ENCODE results near the gene PDIK1L. TPM values are rescaled to one million over a fixed set of nuclear protein-coding genes. Genes with fewer than 3 reads are reported as not detected.

PDIK1L gene
- total RNA-seq, 1 donor from 2014 or later = 6.8 TPM

DNA sequence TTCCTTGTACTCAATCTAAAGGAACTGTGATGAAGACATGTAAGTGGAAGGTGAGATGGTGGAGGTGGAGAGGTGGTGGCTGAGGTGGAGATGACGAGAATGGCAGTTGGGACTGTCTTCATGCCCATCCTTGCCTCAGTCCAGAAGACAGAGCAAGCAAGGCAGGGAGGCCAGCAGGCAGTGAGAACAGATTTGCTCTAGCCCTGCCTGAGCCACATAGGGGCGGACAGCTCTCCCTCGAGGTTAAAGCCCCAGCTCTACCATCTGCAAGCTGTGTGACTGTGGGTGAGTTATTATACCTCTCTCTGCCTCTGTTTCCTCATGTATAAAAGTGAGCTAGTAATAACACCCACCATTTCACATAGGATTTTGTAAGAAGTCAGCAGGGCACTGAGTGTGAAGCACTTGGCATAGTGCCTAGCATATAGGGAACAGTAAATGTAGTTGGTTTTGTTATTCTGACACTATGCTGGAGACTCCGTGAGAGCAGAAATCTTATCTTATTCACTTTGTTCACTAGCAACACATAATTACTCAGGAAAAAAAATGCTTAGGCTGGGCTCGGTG lies 42.4 kb downstream of the PDIK1L start:
- no peak for DNase-seq (ENCODE audit: low spot score)
- Mint-ChIP-seq H3K36me3 (ENCODE audit: low read depth, unreplicated experiment) (no peaks in the 10 kb centered on the region), H3K27me3 (ENCODE audit: unreplicated experiment) (peaks cover 18% of the 10 kb centered on the region), H3K4me3 (ENCODE audit: unreplicated experiment) (no peak overlapping the region), H3K9me3 (ENCODE audit: unreplicated experiment) (no peaks in the 10 kb centered on the region), H3K27ac (ENCODE audit: unreplicated experiment) (no peak overlapping the region), H3K4me1 (ENCODE audit: unreplicated experiment) (peaks cover 36% of the 10 kb centered on the region)
- TF ChIP-seq, protein P1, sequence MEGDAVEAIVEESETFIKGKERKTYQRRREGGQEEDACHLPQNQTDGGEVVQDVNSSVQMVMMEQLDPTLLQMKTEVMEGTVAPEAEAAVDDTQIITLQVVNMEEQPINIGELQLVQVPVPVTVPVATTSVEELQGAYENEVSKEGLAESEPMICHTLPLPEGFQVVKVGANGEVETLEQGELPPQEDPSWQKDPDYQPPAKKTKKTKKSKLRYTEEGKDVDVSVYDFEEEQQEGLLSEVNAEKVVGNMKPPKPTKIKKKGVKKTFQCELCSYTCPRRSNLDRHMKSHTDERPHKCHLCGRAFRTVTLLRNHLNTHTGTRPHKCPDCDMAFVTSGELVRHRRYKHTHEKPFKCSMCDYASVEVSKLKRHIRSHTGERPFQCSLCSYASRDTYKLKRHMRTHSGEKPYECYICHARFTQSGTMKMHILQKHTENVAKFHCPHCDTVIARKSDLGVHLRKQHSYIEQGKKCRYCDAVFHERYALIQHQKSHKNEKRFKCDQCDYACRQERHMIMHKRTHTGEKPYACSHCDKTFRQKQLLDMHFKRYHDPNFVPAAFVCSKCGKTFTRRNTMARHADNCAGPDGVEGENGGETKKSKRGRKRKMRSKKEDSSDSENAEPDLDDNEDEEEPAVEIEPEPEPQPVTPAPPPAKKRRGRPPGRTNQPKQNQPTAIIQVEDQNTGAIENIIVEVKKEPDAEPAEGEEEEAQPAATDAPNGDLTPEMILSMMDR (IDR thresholded peaks at IDR 0.05; ENCODE audit: unreplicated experiment) = no peak

DNA sequence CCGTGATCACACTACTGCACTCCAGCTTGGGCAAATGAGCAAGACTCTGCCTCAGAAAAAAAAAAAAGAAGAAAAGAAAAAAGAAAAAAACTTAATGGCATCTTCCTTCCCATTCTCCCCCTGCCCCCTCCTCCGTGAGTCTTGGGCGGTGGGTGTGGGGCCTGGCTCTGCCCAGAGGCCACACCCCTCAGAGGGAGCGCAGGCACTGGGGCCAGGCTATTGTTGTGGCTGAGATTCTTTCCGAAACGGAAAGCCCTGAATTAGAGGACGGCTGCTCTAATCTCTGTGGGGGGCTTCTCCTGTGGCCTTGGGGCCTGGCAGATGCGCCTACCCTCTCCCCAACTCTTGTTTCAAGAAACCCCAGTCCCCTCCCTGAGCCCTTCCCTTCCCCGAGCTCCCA lies 43.1 kb downstream of the PDIK1L start:
- Mint-ChIP-seq H3K4me3 (ENCODE audit: unreplicated experiment) (peak overlapping the region; percentile 79), H3K9me3 (ENCODE audit: unreplicated experiment) (no peaks in the 10 kb centered on the region), H3K4me1 (ENCODE audit: unreplicated experiment) (peaks cover 43% of the 10 kb centered on the region), H3K27me3 (ENCODE audit: unreplicated experiment) (peaks cover 18% of the 10 kb centered on the region), H3K27ac (ENCODE audit: unreplicated experiment) (peak overlapping the region; percentile 70), H3K36me3 (ENCODE audit: low read depth, unreplicated experiment) (no peaks in the 10 kb centered on the region)
- DNase-seq (ENCODE audit: low spot score) = no peak
- TF ChIP-seq, protein P1 (IDR thresholded peaks at IDR 0.05; ENCODE audit: unreplicated experiment) = no peak

DNA sequence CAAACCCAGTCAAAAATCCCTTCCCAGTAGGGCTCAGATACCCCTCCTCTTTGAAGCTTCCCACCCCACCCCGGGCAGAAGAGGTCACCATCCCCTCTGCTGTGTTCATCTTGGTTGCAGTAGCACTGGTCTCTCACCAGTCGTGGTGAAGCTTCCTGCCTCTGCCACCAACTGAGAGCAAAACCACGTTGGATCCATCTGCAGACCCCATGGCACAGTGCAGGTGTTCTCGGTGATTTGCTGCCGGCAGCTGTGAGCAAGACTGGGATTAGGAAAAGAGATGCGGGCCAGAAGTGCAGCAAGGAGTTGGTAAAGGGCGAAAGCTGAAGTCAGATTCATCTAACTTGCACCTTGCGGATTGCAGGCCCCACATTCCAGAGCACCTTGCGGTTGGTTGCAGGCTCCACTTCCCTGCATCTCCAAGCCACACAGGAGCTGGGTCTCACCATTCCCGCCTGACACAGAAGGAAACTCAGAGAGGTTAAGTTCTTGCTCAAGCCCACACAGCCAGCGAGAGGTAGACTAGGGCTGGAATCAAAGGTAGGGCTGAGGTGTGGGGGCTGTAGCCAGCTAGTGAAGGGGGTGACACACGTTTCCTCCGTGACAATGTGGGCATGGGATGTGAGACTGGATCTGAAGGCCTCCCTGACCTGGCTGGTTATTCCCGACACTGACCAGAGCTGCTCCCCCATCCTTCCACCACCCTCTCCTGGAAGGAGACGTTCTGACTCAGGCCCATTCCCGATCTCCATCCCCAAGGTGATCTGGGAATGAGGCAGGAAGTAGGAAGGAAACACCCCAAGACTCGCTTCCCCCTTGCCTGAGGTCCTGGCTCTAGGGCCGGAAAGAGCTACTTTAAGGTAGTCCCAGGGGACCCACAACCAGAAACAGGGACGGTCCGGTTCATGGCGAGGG lies 44.0 kb downstream of the PDIK1L start:
- no peaks in the 10 kb centered on the region for H3K36me3 Mint-ChIP-seq (ENCODE audit: low read depth, unreplicated experiment)
- DNase-seq (ENCODE audit: low spot score) = no peak
- H3K27me3 Mint-ChIP-seq (ENCODE audit: unreplicated experiment) = peaks cover 18% of the 10 kb centered on the region
- no peaks in the 10 kb centered on the region for H3K9me3 Mint-ChIP-seq (ENCODE audit: unreplicated experiment)
- TF ChIP-seq, protein P1 (IDR thresholded peaks at IDR 0.05; ENCODE audit: unreplicated experiment) = no peak
- H3K4me3 Mint-ChIP-seq (ENCODE audit: unreplicated experiment) = peak overlapping the region; percentile 79
- H3K27ac Mint-ChIP-seq (ENCODE audit: unreplicated experiment) = peak overlapping the region; percentile 70
- H3K4me1 Mint-ChIP-seq (ENCODE audit: unreplicated experiment) = peaks cover 45% of the 10 kb centered on the region

DNA sequence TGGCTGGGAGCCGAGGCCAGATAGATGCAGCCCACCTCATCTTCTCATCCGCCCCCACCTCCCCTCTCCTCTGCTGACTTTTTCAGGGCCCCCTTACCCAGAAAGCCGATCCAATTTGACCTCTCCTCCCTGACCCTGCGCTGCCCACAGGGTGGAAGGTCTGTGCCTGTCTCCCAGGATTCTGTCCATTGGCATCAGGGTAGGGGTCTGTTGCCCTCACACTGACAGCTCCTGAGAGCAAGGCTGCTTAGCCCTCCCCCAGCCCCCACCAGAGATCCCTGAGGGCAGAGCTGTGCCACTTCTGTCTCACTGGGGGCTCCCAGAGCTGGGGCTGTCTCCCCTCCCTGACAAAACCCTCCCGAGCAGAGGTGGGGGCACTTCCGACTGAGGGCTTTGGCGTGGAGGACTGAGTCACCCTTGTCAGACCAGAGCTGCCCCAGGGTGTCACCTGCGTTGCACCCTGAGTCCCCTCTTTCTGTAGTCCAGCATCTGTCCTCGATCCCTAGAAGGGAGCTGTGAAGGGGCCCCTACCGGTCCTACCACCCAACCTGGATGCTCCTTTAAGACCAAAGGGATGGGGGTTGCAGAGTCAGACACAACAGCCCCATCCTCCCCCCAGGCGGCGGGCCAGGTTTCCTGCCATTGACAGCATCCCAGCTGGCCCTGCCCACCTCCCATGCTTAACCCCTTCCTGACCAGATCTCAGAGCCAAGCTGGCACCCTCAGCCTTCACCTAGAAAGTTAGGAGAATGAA lies 44.8 kb downstream of the PDIK1L start:
- no peak overlapping the region for H3K27ac Mint-ChIP-seq (ENCODE audit: unreplicated experiment)
- peaks cover 50% of the 10 kb centered on the region for H3K4me1 Mint-ChIP-seq (ENCODE audit: unreplicated experiment)
- DNase-seq (ENCODE audit: low spot score) = peak; percentile 61
- H3K4me3 Mint-ChIP-seq (ENCODE audit: unreplicated experiment) = peak overlapping the region; percentile 79
- TF ChIP-seq, protein P1 (IDR thresholded peaks at IDR 0.05; ENCODE audit: unreplicated experiment) = no peak
- no peaks in the 10 kb centered on the region for H3K36me3 Mint-ChIP-seq (ENCODE audit: low read depth, unreplicated experiment)
- no peaks in the 10 kb centered on the region for H3K9me3 Mint-ChIP-seq (ENCODE audit: unreplicated experiment)
- peaks cover 18% of the 10 kb centered on the region for H3K27me3 Mint-ChIP-seq (ENCODE audit: unreplicated experiment)
